Erythroblast (primary cell): Measurements from ENCODE around the gene GRIP2.
"Not testable (repeated sequence)": the region's sequence is repeated elsewhere in the genome, so short reads cannot be mapped to it uniquely, and the experiment has no call there.

Experiments used
- DNase-seq, 2 experiments: peaks; one replicate each; lab custom pipeline; 2025; lab: John Stamatoyannopoulos, UW
- GATA1 ChIP-seq: IDR thresholded peaks from 2 replicates; pipeline ENCODE4 v1.6.1; 2011; ENCODE audit warnings: low read depth, mild to moderate bottlenecking, control low read depth, low read length, moderate library complexity
- POLR2A ChIP-seq: IDR thresholded peaks from 2 replicates; pipeline ENCODE4 v1.6.1; 2011; ENCODE audit warnings: mild to moderate bottlenecking, low read length

Gene GRIP2

DNA sequence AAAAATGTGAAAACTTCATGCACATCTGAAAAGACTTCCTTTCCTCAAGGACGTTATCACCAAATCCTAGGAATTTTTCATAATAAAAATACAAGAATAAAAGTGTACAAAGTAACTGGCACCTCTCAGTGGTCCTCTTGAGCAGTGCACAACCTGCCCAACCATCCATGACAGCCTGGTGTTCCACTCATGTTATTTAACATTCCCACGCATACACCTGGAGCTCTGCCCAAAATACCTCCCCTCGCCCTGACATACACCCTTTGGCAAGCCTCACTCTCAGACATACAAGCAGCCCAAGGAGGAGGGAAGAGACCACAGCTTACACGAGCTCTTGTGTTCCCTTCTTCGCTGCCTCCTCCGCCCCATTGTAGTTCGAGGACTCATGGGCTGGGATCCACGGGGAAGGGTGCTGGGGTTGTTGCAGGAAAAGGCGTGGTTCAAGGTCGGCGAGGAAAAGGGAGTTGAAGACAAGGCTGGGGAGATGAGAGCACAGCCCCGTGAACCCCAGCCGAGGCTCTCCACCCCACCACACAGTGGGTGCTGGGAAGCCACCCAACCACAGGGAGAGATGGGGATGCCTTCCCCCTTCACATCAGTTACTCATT lies 23.3 kb downstream of the GRIP2 start:
- no peak for TF ChIP-seq GATA1
- no peak for TF ChIP-seq POLR2A
- DNase-seq, result no peak

GRCh38 chr3:14515526-14515925 lies 24.6 kb downstream of the GRIP2 start:
- DNase-seq, result not testable (repeated sequence)

- DNase-seq, result no peak
- TF ChIP-seq GATA1 (no peak), POLR2A (no peak)
These were observed 25.8 kb downstream of the GRIP2 start for GRCh38 chr3:14514323-14514720.

DNA sequence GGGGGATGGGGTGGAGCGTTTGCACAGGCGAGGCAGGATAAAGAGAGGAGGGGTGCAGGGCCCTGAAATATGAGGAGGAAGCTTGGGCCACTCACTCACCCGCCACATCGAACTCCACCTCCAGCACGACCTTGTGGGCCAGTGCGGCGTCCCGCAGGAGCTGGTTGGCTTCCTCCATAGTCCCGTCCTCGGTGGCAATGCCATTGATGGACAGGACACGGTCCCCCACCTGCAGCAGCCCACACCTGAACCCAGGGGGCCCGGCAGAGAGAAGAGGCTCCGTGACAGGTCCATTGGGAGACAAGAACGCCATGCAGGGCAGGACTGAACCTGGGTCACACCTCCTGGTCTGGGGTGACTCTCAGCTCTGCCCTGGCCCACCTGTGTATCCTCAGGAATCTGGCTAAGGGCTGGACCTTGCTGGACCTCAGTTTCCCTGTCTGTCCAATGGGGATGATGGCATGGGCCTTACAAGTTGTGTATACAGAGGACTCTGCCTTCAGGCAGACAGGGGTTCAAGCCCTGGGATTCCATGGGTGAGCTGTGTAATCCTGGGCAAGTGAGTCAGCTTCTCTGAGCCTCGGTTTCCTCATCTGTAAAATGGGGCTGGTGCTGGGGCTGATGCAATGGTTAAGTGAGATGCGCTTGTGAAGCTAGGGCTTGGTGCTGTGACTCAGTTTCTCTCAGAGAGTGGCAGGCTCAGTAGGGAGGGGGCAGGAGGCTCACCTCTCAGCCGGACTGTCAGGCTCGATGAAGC lies 26.4 kb downstream of the GRIP2 start:
- DNase-seq, result no peak

DNA sequence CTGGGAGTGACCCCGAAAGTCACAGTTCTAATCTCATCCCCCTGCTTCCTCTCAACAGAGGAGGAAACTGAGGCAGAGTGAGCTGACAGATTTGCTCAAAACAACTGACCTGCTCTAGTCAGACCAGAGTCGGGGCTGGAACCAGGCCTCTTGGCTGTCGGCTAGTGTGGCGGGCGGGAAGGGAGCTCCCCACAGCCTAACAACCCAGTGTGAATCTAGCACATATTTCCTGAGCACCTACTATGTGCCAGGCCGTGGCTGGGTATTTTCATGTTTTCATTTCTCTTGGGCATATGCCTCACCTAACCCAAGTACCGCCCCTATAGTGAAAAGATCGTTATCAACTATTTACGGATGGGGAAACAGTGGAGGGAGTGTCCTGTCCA lies 27.2 kb downstream of the GRIP2 start:
- no peak for TF ChIP-seq GATA1
- no peak for TF ChIP-seq POLR2A
- no peak for DNase-seq

More for the DNA sequence above, 26.4 kb downstream of the GRIP2 start:
- TF ChIP-seq POLR2A (no peak), GATA1 (no peak)

DNA sequence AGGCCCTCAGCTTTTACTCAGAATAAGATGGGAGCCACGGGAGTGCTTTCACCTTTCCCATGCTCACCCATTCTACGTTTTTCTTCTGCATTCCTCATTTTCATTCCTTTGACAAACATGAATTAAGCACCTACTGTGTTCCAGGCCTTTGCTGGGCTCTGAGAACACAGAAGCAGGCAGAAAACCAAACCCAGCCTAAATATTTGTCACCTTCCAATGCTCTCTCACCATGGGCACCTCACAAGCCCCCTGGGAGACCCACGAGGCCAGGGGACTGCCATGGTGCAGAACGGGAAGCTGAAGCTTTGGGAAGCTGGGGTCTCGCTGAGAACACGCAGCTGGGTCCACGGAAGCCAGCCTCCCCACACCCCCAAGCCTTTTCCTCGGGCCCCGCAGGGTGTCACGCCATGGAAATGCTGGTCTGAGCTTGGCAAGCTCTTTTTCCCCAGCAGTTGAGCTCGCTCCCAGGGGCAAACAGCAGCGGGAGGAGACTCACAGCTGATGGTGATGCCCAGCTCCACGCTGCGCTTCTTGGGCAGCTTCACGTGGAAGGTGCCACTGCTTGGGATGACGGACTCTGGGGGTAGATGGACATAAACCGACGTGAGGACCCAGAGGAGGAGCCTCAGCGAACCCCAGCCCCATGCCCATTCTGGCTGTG lies 27.7 kb downstream of the GRIP2 start:
- no peak for TF ChIP-seq POLR2A
- no peak for TF ChIP-seq GATA1
- DNase-seq, result no peak

DNA sequence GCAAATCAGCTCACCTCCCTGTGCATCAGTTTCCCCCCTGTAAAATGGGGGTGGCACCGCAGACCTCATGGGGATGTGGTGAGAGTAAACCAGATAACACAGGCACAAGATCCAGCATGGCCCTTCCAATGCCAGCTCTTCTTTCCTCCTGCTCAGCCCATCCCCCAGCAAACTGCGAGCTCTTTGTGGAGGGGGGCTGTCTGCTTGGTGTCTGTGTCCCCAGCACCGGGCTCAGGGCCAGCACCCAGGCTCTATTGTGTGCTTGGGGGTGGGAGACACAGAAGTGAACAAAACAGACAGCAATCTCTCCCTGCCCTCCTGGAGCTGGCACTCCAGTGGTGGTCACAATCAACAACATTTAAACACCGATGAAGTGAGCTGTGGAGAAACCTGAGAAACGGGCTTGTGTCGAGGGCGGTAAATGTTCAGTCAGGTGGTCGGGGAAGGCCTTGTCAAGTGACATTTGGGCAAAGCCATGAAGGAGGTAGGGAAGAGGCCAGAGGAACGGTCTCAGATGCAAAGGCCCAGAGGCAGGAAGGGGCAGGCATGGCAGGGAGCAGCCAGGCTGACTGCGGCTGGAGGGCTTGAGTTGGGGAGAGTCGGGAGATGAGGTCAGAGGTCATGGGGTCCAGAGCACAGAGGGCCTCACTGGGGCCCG lies 28.4 kb downstream of the GRIP2 start:
- TF ChIP-seq POLR2A (no peak), GATA1 (no peak)
- no peak for DNase-seq

- DNase-seq, result no peak
- TF ChIP-seq POLR2A, result no peak
These were observed 29.1 kb downstream of the GRIP2 start for GRCh38 chr3:14510838-14511622.

- TF ChIP-seq POLR2A (no peak), GATA1 (no peak)
- no peak for DNase-seq
These were observed 30.4 kb downstream of the GRIP2 start for GRCh38 chr3:14509796-14510100.

- TF ChIP-seq POLR2A (no peak), GATA1 (no peak)
- DNase-seq, result peak; percentile 45 to 71
These were observed 31.0 kb downstream of the GRIP2 start for GRCh38 chr3:14508966-14509795.

- TF ChIP-seq POLR2A (no peak), GATA1 (no peak)
These were observed 31.7 kb downstream of the GRIP2 start for GRCh38 chr3:14508505-14508819.

GRCh38 chr3:14507757-14508504 lies 32.2 kb downstream of the GRIP2 start:
- no peak for TF ChIP-seq GATA1
- TF ChIP-seq POLR2A, result no peak
- no peak for DNase-seq

More at GRCh38 chr3:14508505-14508819, 31.7 kb downstream of the GRIP2 start:
- no peak for DNase-seq
